Omental fat pad (tissue), 4 donors: ENCODE results near the gene PHF3. TPM values are rescaled to one million over a fixed set of nuclear protein-coding genes. Genes with fewer than 3 reads are reported as not detected.

Source experiments
- ATAC-seq: fragments of 150-250 bp; one replicate; pipeline ENCODE4 v1.9.1; 2016; ENCODE audit warnings: mild to moderate bottlenecking, moderate library complexity; ENCODE audit not compliant: low FRiP score
- DNase-seq: peaks from one replicate; pipeline ENCODE4 v3.0.0-alpha.2; 2019; ENCODE audit warnings: low spot score
- CTCF ChIP-seq, 3 donors: fragments of 450-650 bp; IDR thresholded peaks; one replicate each; pipeline ENCODE4 v1.5.1; 2016 to 2017; ENCODE audit warnings: antibody characterized with exemption in 3 of 3, mild to moderate bottlenecking in 3 of 3, moderate library complexity in 2 of 3
- total RNA-seq, 4 donors: library from RNA; depleted of rRNA; stranded (reverse); fragments of >200 nt; gene quantifications; one replicate each; pipeline ENCODE4 v1.1.0, GENCODE V29; 2016

The PHF3 gene
- total RNA-seq, 4 donors from 2014 or later = 37.7 to 68.9 (median 58.4) TPM

DNA sequence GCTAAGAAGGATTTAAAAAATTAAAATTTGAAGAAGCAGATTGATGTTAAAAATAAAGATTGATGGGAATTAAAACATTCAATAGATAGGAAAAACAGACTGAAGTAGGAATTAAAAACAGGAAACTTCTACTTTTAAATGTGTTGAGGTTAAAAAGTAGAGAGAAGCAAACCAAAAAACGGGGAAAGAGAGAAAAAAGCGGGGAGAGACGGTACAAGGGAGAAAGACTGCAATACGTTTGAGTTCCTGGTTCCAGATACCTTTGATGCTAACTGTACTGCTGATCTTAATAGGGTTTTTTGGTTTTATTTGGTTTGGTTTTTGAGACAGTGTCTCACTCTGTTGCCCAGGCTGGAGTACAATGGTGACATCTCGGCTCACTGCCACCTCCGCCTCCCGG is 36.4 kb upstream of the PHF3 start:
- ATAC-seq = no peak
- DNase-seq = no peak
- no peak for TF ChIP-seq CTCF (IDR thresholded peaks at IDR 0.05)

GRCh38 chr6:63600136-63600535 is 35.5 kb upstream of the PHF3 start:
- DNase-seq (no peak), ATAC-seq (no peak)
- no peak for TF ChIP-seq CTCF (IDR thresholded peaks at IDR 0.05)

DNA sequence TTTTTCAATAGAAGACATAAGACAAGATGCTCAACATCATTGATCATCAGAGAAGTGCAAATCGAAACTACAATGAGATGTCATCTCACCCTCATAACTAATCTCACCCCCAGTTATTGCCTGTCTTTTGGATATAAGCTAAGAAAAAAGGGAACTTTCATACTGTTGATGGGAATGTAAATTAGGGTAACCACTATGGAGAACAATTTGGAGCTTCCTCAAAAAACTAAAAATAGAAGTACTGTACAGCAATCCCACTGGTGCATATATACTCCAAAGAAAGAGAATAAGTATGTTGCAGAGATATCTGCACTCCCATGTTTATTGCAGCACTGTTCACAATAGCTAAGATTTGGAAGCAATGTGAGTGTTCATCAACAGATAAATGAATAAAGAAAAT is 26.4 kb upstream of the PHF3 start:
- no peak for TF ChIP-seq CTCF (IDR thresholded peaks at IDR 0.05)
- ATAC-seq = no peak
- DNase-seq = no peak

DNA sequence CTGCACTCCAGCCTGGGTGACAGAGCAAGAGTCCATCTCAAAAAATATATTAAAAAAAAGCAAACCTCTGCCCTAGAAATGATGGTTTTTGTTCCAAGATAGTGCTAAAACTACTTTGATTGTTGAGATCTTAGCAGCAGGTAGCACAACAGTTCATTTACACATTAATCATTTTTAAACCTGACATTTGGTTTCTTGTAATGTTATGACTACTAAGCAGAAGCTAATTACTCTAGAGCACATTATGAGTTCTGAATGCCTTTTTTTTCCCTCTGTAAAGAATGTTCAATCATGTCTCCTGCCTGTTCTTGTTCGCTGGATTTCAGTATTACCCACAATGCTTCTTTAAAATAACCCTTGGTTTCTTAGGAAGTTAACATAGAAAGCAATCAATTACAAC is 24.7 kb upstream of the PHF3 start:
- ATAC-seq = no peak
- TF ChIP-seq CTCF (IDR thresholded peaks at IDR 0.05) = no peak
- DNase-seq = no peak

DNA sequence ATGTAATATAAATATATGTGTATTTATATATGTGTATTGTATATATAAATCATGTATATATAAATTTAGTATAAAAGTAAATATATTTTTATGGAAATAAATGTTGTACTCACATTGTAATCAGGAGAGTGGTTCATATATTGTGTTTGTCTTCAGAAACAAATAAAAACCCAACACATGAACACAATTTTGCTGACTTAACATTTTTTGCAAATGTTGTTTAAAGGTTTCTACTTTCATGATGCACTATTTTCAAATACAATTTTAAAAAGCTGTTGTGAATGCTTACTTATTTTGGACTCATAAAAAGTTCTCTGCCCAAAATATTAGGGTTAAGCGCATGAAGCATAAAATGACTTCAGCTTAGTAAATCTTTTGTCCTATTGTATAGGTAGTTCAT is 24.0 kb upstream of the PHF3 start:
- no peak for TF ChIP-seq CTCF (IDR thresholded peaks at IDR 0.05)
- DNase-seq = no peak

GRCh38 chr6:63615590-63615989 is 20.0 kb upstream of the PHF3 start:
- ATAC-seq (no peak), DNase-seq (no peak)
- no peak for TF ChIP-seq CTCF (IDR thresholded peaks at IDR 0.05)

More for the DNA sequence above, 24.0 kb upstream of the PHF3 start:
- ATAC-seq = no peak

GRCh38 chr6:63624091-63624490 is 11.5 kb upstream of the PHF3 start:
- ATAC-seq (no peak), DNase-seq (no peak)
- TF ChIP-seq CTCF (IDR thresholded peaks at IDR 0.05) = no peak
